ENCODE results near the gene ENTPD7.

The ENTPD7 gene

GRCh38 chr10:99673492-99673891 lies 14.2 kb downstream of the ENTPD7 start:
- Histone ChIP-seq H3K9me3 (ENCODE audit: control insufficient read depth, low read length) (no peaks in the 10 kb centered on the region), H3K36me3 (ENCODE audit: control insufficient read depth, insufficient read depth, low read length) (no peaks in the 10 kb centered on the region), H3K4me2 (ENCODE audit: low read length) (no peak overlapping the region), H3K27me3 (ENCODE audit: control insufficient read depth, insufficient read depth, low read length) (no peaks in the 10 kb centered on the region), H3K9ac (no peak overlapping the region), H3K79me2 (no peaks in the 10 kb centered on the region), H3K4me1 (no peaks in the 10 kb centered on the region), H3K4me3 (ENCODE audit: low read depth, low read length) (no peak overlapping the region), H2AFZ (no peak overlapping the region), H3K27ac (no peak overlapping the region)
- no peak for TF ChIP-seq CTCF (IDR thresholded peaks at IDR 0.05)

- H3K4me1 ChIP-seq: no peaks in the 10 kb centered on the region
- TF ChIP-seq CTCF (IDR thresholded peaks at IDR 0.05): no peak
- no peak overlapping the region for H3K9ac ChIP-seq
- no peak overlapping the region for H2AFZ ChIP-seq
- no peaks in the 10 kb centered on the region for H3K27me3 ChIP-seq (ENCODE audit: control insufficient read depth, insufficient read depth, low read length)
- no peaks in the 10 kb centered on the region for H3K36me3 ChIP-seq (ENCODE audit: control insufficient read depth, insufficient read depth, low read length)
- no peak overlapping the region for H3K27ac ChIP-seq
- no peaks in the 10 kb centered on the region for H3K79me2 ChIP-seq
- H3K4me2 ChIP-seq (ENCODE audit: low read length): no peak overlapping the region
- H3K9me3 ChIP-seq (ENCODE audit: control insufficient read depth, low read length): no peaks in the 10 kb centered on the region
- no peak overlapping the region for H3K4me3 ChIP-seq (ENCODE audit: low read depth, low read length)
Measured at GRCh38 chr10:99674762-99675161, 15.5 kb downstream of the ENTPD7 start.

- Histone ChIP-seq H3K4me2 (ENCODE audit: low read length) (no peak overlapping the region), H3K4me1 (no peaks in the 10 kb centered on the region), H3K9ac (no peak overlapping the region), H3K36me3 (ENCODE audit: control insufficient read depth, insufficient read depth, low read length) (no peaks in the 10 kb centered on the region), H3K79me2 (no peaks in the 10 kb centered on the region), H3K27ac (no peak overlapping the region), H3K27me3 (ENCODE audit: control insufficient read depth, insufficient read depth, low read length) (no peaks in the 10 kb centered on the region), H3K9me3 (ENCODE audit: control insufficient read depth, low read length) (no peaks in the 10 kb centered on the region), H2AFZ (no peak overlapping the region), H3K4me3 (ENCODE audit: low read depth, low read length) (no peak overlapping the region)
- TF ChIP-seq CTCF (IDR thresholded peaks at IDR 0.05): no peak
Measured at GRCh38 chr10:99676426-99676825, 17.1 kb downstream of the ENTPD7 start.

- Histone ChIP-seq H3K4me1 (no peaks in the 10 kb centered on the region), H2AFZ (no peak overlapping the region), H3K9me3 (ENCODE audit: control insufficient read depth, low read length) (no peaks in the 10 kb centered on the region), H3K27ac (no peak overlapping the region), H3K27me3 (ENCODE audit: control insufficient read depth, insufficient read depth, low read length) (no peaks in the 10 kb centered on the region), H3K4me3 (ENCODE audit: low read depth, low read length) (no peak overlapping the region), H3K36me3 (ENCODE audit: control insufficient read depth, insufficient read depth, low read length) (no peaks in the 10 kb centered on the region), H3K4me2 (ENCODE audit: low read length) (no peak overlapping the region), H3K79me2 (no peaks in the 10 kb centered on the region), H3K9ac (no peak overlapping the region)
- no peak for TF ChIP-seq CTCF (IDR thresholded peaks at IDR 0.05)
Measured at GRCh38 chr10:99676895-99677294, 17.6 kb downstream of the ENTPD7 start.

- Histone ChIP-seq H3K4me3 (ENCODE audit: low read depth, low read length) (no peak overlapping the region), H3K36me3 (ENCODE audit: control insufficient read depth, insufficient read depth, low read length) (no peaks in the 10 kb centered on the region), H3K27me3 (ENCODE audit: control insufficient read depth, insufficient read depth, low read length) (no peaks in the 10 kb centered on the region), H3K4me1 (no peaks in the 10 kb centered on the region), H2AFZ (no peak overlapping the region), H3K4me2 (ENCODE audit: low read length) (no peak overlapping the region), H3K79me2 (no peaks in the 10 kb centered on the region), H3K27ac (no peak overlapping the region), H3K9me3 (ENCODE audit: control insufficient read depth, low read length) (no peaks in the 10 kb centered on the region), H3K9ac (no peak overlapping the region)
- TF ChIP-seq CTCF (IDR thresholded peaks at IDR 0.05): no peak
Measured at GRCh38 chr10:99678921-99679320, 19.6 kb downstream of the ENTPD7 start.
